VCaP (cell line): ENCODE measurements around the gene LHB.
A peak's percentile ranks its signal among the peaks of the same experiment; 100 is the strongest.

Experiments used
- H3K27ac ChIP-seq: fragments of 450-650 bp; 2 replicates; pipeline ENCODE4 v1.5.1; 2017
- TF ChIP-seq, protein P1 (sequence below): fragments of 450-650 bp; conservative IDR thresholded peaks from 2 replicates; pipeline ENCODE4 v1.5.1; 2017; ENCODE audit warnings: mild to moderate bottlenecking, moderate library complexity

Gene LHB

DNA sequence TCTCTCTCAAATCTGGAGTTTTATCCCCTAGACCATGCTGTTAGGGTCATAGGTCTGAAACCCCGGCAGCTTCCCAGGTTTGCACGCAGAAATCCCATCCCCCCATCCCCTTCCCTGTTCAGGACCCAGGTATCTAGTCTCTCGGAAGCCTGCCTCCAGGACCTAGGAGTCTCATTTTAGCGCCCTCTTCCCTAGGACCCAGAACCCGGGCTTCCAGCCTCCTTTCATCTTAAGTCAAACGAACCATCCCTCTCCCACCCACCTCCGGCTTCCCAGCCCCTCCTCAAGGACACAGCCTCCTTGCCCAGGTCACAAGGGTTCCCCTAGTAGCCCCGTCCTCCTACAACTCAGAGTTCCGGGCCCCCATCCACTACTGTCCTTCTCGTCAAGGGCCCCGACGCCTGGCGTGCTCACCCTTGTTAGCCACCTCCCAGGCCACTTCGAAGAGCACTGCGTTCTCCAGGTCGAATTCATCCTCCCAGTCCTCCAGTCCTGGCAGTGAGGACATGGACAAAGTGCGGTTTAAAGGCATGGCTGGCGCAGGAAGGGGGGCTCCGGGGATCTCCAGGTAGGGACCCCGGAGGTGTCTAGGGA, 24.2 kb downstream of the LHB start:
- TF ChIP-seq, protein P1, sequence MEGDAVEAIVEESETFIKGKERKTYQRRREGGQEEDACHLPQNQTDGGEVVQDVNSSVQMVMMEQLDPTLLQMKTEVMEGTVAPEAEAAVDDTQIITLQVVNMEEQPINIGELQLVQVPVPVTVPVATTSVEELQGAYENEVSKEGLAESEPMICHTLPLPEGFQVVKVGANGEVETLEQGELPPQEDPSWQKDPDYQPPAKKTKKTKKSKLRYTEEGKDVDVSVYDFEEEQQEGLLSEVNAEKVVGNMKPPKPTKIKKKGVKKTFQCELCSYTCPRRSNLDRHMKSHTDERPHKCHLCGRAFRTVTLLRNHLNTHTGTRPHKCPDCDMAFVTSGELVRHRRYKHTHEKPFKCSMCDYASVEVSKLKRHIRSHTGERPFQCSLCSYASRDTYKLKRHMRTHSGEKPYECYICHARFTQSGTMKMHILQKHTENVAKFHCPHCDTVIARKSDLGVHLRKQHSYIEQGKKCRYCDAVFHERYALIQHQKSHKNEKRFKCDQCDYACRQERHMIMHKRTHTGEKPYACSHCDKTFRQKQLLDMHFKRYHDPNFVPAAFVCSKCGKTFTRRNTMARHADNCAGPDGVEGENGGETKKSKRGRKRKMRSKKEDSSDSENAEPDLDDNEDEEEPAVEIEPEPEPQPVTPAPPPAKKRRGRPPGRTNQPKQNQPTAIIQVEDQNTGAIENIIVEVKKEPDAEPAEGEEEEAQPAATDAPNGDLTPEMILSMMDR = no peak
- H3K27ac ChIP-seq = peak overlapping the region; percentile 91

- TF ChIP-seq, protein P1 = no peak
- peak overlapping the region; percentile 91 for H3K27ac ChIP-seq
Measured at GRCh38 chr19:48991873-48992580, 24.9 kb downstream of the LHB start.

GRCh38 chr19:48991011-48991609, 25.8 kb downstream of the LHB start:
- TF ChIP-seq, protein P1 = no peak
- H3K27ac ChIP-seq = peak overlapping the region; percentile 91; the same call in 1 of the 2 replicates

DNA sequence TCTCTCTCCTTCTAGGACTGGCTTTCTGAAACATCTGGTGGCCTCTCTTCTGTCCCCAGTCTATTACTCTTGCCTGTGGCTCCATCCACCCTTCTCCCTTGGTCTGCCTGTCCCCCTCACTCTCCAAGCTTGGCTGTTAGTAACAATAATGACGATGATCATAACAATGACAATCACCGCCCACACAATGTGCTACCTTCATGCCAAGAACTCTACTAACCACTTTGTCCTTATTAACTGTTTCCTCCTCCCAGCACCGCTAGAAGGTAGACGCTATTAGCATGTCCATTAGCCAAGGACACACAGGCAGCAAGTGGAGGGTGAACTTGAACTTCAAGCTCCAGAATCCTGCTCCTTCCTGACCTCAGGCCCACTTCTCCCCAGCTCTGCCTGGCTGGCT, 26.5 kb downstream of the LHB start:
- TF ChIP-seq, protein P1 = no peak
- 0 out of 2 replicates have a peak overlapping the region, but pooled peaks have one; percentile 91 for H3K27ac ChIP-seq

- TF ChIP-seq, protein P1 = no peak
- H3K27ac ChIP-seq = 0 out of 2 replicates have a peak overlapping the region, but pooled peaks have one; percentile 91
Measured at GRCh38 chr19:48989701-48990291, 27.1 kb downstream of the LHB start.

DNA sequence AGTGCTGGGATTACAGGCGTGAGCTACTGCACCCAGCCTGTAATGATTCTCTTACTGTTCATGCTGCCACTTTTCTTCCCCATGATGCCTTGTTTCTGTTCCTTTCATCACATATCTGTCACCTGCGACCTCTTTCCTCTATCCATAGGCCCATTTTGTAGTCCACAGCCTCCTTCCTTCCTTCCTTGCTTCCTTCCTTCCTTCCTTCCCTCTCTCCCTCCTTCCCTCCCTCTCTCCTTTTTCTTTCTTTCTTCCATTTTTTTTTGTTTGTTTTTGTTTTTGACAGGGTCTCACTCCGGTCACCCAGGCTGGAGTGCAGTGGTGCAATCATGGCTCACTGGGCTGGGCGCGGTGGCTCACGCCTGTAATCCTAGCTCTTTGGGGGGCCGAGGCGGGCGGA, 28.0 kb downstream of the LHB start:
- H3K27ac ChIP-seq = no peak overlapping the region
- TF ChIP-seq, protein P1 = no peak

DNA sequence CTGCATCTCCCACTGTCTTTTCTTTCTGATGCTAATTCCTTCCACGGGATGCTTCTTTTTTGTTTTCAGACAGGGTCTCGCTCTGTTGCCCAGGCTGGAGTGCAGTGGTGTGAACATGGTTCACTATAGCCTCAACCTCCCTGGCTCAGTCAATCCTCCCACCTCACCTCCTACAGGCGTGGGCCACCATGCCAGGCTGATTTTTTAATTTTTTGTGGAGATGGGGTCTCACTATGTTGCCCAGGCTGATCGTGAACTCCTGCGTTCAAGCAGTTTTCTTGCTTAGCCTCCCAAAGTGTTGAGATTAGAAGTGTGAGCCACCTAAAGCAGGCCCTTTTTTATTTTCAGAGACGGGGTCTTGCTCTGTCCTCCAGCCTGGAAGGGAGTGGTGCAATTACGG, 28.6 kb downstream of the LHB start:
- TF ChIP-seq, protein P1 = no peak
- no peak overlapping the region for H3K27ac ChIP-seq
